C4-2B (cell line): ENCODE data around the gene ASL.

Experiments used
- ZFX ChIP-seq: fragments of 450-650 bp; IDR thresholded peaks from 2 replicates; pipeline ENCODE4 v1.6.1; 2017
- TF ChIP-seq, protein P1 (sequence below): fragments of 450-650 bp; conservative IDR thresholded peaks from 2 replicates; pipeline ENCODE4 v1.5.1; 2017; ENCODE audit warnings: mild to moderate bottlenecking

DNA sequence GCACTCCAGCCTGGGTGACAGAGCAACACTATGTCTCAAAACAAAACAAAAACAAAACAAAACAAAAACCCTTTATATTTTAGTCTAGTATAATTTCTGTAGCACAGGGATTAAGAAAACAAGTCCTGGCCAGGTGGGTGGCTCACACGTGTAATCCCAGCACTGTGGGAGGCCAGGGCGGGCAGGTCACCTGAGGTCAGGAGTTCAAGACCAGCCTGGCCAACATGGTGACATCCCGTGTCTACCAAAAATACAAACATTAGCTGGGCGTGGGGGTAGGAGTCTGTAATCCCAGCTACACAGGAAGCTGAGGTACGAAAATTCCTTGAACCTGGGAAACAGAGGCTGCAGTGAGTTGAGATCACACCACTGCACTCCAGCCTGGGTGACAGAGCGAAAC is 23.2 kb upstream of the ASL start:
- TF ChIP-seq, protein P1, sequence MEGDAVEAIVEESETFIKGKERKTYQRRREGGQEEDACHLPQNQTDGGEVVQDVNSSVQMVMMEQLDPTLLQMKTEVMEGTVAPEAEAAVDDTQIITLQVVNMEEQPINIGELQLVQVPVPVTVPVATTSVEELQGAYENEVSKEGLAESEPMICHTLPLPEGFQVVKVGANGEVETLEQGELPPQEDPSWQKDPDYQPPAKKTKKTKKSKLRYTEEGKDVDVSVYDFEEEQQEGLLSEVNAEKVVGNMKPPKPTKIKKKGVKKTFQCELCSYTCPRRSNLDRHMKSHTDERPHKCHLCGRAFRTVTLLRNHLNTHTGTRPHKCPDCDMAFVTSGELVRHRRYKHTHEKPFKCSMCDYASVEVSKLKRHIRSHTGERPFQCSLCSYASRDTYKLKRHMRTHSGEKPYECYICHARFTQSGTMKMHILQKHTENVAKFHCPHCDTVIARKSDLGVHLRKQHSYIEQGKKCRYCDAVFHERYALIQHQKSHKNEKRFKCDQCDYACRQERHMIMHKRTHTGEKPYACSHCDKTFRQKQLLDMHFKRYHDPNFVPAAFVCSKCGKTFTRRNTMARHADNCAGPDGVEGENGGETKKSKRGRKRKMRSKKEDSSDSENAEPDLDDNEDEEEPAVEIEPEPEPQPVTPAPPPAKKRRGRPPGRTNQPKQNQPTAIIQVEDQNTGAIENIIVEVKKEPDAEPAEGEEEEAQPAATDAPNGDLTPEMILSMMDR: no peak
- TF ChIP-seq ZFX: no peak
